Activated T-helper 1 cell treated with anti-CD3 and anti-CD28 coated beads, Interleukin-12 subunit alpha, Interleukin-12 subunit beta, Interleukin-2, Interleukin-4 antibody, amounts not matched to agents 30 ng/mL and 10 ng/mL and 1 ng/mL, durations not matched to agents 14 hours and 24 hours and 36 hours (primary cell): Measurements from ENCODE around the gene SIL1. TPM values are rescaled to one million over a fixed set of nuclear protein-coding genes. Genes with fewer than 3 reads are reported as not detected.

ENCODE experiments used
- DNase-seq: peaks from one replicate; pipeline ENCODE4 v3.0.0; 2021; ENCODE audit warnings: low spot score
- H3K27ac Mint-ChIP-seq: one replicate; pipeline ENCODE4 v1.8.0; 2021; ENCODE audit warnings: mild to moderate bottlenecking, mixed read lengths
- H3K27me3 Mint-ChIP-seq: one replicate; pipeline ENCODE4 v1.8.0; 2022; ENCODE audit warnings: mild to moderate bottlenecking, moderate library complexity, mixed read lengths; ENCODE audit not compliant: insufficient read depth
- H3K36me3 Mint-ChIP-seq: one replicate; pipeline ENCODE4 v1.8.0; 2021; ENCODE audit warnings: low read depth, mixed read lengths
- H3K4me1 Mint-ChIP-seq: one replicate; pipeline ENCODE4 v1.8.0; 2021; ENCODE audit warnings: low read depth, mixed read lengths
- H3K4me3 Mint-ChIP-seq: one replicate; pipeline ENCODE4 v1.8.0; 2021; ENCODE audit warnings: mild to moderate bottlenecking, moderate library complexity, mixed read lengths
- H3K9me3 Mint-ChIP-seq: one replicate; pipeline ENCODE4 v1.8.0; 2021; ENCODE audit warnings: mixed read lengths
- intact Hi-C: fragments of 100-400 bp; cut with micrococcal nuclease; formaldehyde crosslinking; loops from one replicate; pipeline ENCODE4 v1.15.1; 2024
- total RNA-seq: library from RNA; stranded (reverse); gene quantifications from 2 replicates; pipeline ENCODE4 v1.2.3, GENCODE V29; 2022

The SIL1 gene
- total RNA-seq, 1 donor from 2014 or later = 28.6 TPM

DNA sequence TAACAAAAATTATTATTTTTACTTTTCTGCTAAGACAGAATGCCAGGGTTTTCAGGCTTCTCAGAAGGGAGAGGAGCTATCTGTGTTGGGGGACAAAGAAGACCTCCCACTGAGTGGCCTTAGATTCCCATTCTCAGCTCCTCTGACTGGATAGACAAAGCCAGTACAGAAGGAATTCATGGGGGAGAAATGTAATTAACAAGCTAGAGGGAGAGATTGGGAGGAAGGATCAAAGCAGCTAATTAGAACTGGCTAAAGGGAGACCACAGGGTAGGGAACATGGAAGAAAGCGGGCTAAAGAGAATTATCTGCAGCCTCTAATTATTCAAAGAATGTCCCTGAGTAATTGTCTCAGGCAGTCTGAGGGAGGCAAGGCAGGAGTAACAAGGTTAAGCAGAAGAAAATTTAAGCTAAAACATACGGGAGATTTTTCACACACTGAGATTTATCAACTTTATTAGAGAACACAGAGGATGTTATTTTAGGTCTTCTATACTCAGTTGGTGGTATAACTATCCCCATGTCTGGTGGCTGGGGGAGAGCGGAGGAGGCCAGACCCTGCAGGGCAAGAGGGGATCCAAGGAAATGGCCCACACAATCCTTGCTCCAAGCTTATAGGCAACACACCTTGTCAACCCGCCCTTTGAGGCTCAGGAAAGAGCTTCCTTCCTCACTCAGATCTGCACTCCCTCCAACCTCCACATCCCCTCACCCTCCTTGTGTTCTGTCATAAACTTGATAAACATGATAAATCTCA, 235.4 kb downstream of the SIL1 start:
- Mint-ChIP-seq H3K27ac (no peak overlapping the region), H3K36me3 (no peaks in the 10 kb centered on the region), H3K27me3 (no peaks in the 10 kb centered on the region), H3K4me1 (no peaks in the 10 kb centered on the region), H3K4me3 (no peak overlapping the region), H3K9me3 (no peaks in the 10 kb centered on the region)
- no peak for DNase-seq
- intact Hi-C loops = no loop called here

DNA sequence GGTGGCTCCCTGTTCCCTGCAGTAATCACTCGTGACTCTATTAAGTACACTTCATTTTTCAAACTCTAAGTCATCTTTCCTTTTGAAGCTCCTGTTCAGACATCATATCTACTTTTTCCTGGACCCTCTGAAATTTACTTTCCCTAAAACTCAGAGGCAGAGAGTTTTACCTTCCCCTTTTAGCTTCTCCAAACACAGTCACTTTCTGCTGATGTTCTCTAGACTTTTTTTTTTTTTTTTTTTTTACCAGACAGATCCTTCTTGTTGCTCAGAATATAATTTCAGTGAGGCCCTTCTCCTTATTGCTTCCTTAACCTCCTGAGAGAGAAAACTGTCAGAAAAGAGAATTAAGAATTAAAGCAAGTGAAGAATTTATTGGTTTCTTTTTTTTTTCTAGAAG, 236.4 kb downstream of the SIL1 start:
- H3K27me3 Mint-ChIP-seq = no peaks in the 10 kb centered on the region
- H3K4me3 Mint-ChIP-seq = no peak overlapping the region
- no peaks in the 10 kb centered on the region for H3K4me1 Mint-ChIP-seq
- H3K27ac Mint-ChIP-seq = no peak overlapping the region
- H3K36me3 Mint-ChIP-seq = no peaks in the 10 kb centered on the region
- intact Hi-C loops = no loop called here
- no peaks in the 10 kb centered on the region for H3K9me3 Mint-ChIP-seq
- DNase-seq = no peak

DNA sequence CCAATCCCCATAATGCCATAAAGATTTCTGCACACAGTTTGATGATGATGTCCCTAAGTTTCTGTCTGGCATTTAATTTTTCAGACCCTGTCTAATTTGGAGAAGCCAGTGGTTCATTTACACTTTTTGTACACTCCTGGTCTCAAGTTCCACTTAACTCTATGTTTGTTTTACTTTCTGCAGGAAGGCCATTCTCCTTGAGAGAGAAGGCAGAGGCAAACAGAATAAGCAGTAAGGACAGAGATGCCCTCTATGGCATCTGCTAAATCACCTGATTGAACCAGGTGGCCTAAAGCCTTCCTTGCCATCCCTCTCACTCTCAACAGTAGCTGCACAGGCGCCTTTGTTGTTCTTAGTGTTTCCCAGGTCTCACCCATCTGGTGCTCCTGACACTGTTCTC, 236.9 kb downstream of the SIL1 start:
- DNase-seq = no peak
- Mint-ChIP-seq H3K9me3 (no peaks in the 10 kb centered on the region), H3K4me1 (no peaks in the 10 kb centered on the region), H3K27me3 (no peaks in the 10 kb centered on the region), H3K27ac (no peak overlapping the region), H3K4me3 (no peak overlapping the region), H3K36me3 (no peaks in the 10 kb centered on the region)
- intact Hi-C loops = no loop called here

DNA sequence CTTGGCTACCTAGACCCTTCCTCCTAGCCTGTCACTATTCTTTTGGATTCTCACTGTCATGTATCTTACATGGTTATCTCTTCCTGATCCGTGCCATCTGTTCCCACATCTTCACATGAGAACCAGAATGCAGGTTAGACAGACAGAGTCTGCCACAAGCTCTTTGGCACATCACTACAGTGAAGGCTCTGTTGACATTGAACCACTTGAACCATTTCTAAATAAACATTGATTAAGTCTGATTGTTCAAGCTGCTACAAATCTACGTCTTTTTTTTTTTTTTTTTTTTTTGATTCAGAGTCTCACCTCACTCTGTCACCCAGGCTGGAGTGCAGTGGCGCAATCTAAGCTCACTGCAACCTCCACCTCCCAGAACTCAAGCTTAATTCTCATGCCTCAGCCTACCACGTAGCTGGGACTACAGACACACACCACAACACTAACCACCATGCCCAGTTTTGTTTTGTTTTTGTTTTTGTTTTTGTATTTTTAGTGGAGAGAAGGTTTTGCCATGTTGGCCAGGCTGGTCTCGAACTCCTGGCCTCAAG, 237.9 kb downstream of the SIL1 start:
- DNase-seq = no peak
- intact Hi-C loops = no loop called here
- Mint-ChIP-seq H3K36me3 (no peaks in the 10 kb centered on the region), H3K4me3 (no peak overlapping the region), H3K4me1 (no peaks in the 10 kb centered on the region), H3K27me3 (no peaks in the 10 kb centered on the region), H3K9me3 (no peaks in the 10 kb centered on the region), H3K27ac (no peak overlapping the region)

DNA sequence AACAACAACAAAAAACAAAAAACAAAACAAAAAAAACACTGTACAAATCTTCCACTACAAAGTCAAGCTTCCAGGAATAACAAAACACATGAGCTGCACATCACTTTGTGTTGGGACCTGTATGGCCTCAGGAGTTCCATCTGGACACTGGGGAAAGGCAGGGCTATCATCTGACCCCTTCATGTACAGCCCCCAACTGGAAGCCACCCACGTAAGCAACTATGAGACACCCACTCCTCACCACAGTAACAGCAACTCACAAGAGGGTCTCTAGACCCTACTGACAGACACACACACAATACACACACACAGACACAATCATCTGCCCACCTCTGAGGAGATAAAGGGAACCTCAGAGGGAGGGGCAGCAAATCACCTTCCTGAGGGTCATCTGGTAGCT, 241.4 kb downstream of the SIL1 start:
- Mint-ChIP-seq H3K4me1 (peaks cover 12% of the 10 kb centered on the region), H3K36me3 (no peaks in the 10 kb centered on the region), H3K4me3 (no peak overlapping the region), H3K27ac (no peak overlapping the region), H3K27me3 (no peaks in the 10 kb centered on the region), H3K9me3 (no peaks in the 10 kb centered on the region)
- intact Hi-C loops = no loop called here
- no peak for DNase-seq

DNA sequence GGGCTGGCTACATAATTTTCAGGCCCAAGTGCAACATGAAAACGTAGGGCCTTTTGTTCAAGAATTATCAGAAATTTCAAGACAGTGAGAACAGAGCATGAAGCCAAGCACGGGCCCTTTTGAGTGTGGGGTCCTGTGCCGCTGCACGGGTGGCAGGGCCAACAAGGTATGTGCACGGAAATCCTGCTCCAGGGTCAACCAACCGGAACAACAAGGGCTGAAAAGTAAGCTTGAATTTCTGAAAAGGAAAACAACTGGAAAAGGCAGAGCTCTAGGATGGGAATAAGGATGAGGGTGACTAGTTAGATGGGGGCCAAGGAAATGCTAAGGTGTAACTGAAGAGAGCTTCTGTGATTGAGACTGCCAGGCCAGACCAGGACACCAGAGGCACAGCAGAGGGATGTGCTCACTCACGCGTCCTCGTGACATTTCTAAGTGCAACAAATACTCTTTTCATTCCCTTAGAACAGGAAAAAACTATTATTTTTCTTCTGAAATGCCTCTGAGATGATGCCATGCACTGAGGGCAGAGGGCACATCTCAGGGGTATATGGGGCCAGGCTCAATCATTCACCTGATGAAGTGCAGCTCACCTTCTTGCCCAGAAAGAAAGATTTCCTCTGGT, 242.4 kb downstream of the SIL1 start:
- Mint-ChIP-seq H3K4me3 (no peak overlapping the region), H3K9me3 (no peaks in the 10 kb centered on the region), H3K27ac (no peak overlapping the region), H3K27me3 (no peaks in the 10 kb centered on the region), H3K4me1 (peaks cover 12% of the 10 kb centered on the region), H3K36me3 (no peaks in the 10 kb centered on the region)
- no peak for DNase-seq
- intact Hi-C loops = no loop called here

DNA sequence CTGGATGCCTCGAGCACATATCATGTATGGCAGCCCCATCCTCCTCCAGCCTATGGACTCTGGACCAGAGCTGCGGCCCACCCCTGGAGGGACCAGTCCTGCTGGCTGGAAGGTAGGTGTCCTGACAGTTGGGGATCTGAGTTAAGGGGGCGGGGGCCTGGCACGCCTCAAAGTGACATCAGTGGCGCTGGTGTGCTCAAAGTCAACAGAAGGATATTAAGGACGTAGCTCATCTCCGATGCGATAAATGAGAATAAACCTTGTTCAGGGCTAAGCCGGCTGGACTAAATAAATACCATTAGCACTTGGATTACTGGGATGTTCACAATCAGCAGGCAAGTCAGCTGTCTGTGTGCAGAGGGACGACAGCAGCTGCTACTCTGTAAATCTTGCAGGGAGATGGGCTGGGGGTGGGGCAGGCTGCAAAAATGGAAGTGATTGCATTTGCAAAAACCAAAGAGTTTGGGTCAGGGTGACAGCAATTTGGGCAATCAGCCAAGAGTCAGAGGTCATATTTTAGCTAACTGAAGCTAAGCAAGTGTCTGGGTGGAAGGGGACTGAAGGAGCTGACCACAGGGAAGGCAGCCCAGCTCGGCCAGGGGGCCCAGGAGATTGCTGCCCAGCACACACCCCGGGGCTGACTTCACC, 243.0 kb downstream of the SIL1 start:
- Mint-ChIP-seq H3K4me3 (no peak overlapping the region), H3K27ac (no peak overlapping the region), H3K4me1 (peaks cover 12% of the 10 kb centered on the region), H3K9me3 (no peaks in the 10 kb centered on the region), H3K36me3 (no peaks in the 10 kb centered on the region), H3K27me3 (no peaks in the 10 kb centered on the region)
- DNase-seq = no peak
- intact Hi-C loops = no loop called here

DNA sequence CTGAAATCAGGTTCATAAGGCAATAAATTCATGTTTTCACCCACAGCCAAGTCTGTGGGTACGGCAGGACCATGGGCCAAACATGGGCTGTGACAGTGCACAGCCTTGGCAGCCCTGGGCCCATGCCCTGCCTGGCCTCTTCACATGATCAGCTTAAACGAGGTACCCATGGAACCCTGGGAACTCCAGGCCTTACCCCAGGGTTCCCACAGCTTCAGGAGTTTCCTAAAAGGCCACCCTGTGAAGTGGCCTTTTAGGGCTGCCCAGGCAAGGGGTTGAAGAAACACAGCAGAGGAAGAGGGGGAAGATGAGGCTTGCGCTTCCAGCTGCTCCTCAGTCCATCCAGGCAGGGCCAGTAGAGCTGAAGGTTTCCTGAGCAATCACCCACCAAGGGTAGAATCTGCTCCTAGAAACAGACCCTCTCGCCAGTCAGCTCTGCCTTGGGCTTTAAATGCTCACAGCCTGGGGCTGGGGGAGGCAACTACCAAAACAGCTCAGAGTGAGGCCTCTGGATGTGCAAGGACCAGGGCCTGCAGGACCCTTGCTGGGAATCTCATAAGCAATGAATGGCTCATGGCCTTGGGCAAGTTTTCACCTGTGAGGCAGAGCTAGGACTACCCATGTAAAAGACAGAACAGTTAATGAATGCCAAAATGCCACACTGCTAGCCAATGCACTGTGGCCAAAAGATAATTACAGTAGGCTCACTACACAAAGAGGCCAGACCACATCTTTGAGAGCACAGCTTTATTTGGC, 243.7 kb downstream of the SIL1 start:
- peaks cover 12% of the 10 kb centered on the region for H3K4me1 Mint-ChIP-seq
- no peak for DNase-seq
- H3K36me3 Mint-ChIP-seq = no peaks in the 10 kb centered on the region
- no peak overlapping the region for H3K27ac Mint-ChIP-seq
- H3K9me3 Mint-ChIP-seq = no peaks in the 10 kb centered on the region
- intact Hi-C loops = no loop called here
- H3K27me3 Mint-ChIP-seq = no peaks in the 10 kb centered on the region
- no peak overlapping the region for H3K4me3 Mint-ChIP-seq

DNA sequence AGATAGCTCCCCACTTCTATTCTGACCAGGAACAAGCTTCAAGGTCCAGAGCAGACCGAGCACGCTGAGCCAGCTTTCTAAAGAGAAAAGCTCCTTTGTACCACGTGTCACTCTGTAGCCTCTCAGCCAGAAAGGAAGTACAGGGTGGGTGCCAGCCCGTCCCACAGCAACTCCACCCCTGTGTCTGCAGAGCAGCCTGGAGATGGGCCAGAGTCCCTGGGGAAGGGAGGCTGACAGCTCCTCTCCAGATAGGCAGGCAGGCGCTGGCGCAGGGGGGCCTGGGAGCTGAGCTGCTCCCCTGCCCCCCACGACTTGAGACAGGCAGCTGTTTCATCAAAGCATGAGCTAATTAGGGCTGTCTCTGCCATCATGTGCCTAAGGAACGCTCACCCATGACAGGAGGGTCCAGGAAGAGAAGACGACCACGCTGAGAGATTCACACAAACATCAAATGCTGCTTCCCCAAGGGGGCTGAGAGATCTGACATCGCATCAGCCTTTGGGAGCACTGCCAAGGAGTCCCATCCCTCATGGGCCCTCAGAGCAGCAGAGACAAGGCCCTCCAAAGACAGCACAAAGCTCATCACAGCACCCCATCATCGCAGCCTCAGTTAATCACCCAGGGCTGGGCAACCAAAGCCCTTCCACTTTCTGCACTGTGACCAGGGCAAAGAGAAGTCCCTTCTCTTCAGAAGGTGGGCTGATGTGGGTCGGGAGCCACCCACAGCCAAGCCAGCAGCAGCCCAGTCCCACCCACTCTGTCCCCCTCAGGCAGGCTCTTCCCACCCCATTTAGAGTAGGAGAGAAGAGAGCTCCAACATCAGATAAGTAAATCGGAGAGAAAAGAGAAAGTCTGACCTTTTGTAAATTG, 244.5 kb downstream of the SIL1 start:
- H3K4me1 Mint-ChIP-seq = peaks cover 12% of the 10 kb centered on the region
- intact Hi-C loops = no loop called here
- no peaks in the 10 kb centered on the region for H3K27me3 Mint-ChIP-seq
- DNase-seq = no peak
- H3K4me3 Mint-ChIP-seq = no peak overlapping the region
- no peak overlapping the region for H3K27ac Mint-ChIP-seq
- H3K36me3 Mint-ChIP-seq = no peaks in the 10 kb centered on the region
- H3K9me3 Mint-ChIP-seq = no peaks in the 10 kb centered on the region

DNA sequence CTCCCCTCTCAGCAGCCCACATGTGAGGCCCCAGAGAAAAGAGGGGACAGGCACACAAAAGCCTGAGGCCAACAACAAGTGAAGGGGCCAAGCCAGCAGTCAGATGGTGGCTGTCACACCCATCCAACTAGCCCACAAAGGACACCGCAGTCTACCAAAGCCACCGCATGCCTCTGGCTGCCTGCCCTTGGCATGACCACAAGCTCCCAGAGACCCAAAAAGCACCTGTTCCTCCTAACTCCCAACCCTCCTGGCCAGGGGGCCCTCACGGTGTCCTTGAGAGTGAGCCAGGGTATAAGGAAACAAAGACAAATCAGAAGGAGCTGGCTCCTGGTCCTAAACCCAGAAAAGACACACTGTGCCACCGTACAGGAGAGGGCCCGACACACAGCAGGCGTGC, 245.2 kb downstream of the SIL1 start:
- Mint-ChIP-seq H3K4me1 (peaks cover 12% of the 10 kb centered on the region), H3K36me3 (no peaks in the 10 kb centered on the region), H3K9me3 (no peaks in the 10 kb centered on the region), H3K27ac (no peak overlapping the region), H3K27me3 (no peaks in the 10 kb centered on the region), H3K4me3 (no peak overlapping the region)
- DNase-seq = no peak
- intact Hi-C loops = no loop called here

DNA sequence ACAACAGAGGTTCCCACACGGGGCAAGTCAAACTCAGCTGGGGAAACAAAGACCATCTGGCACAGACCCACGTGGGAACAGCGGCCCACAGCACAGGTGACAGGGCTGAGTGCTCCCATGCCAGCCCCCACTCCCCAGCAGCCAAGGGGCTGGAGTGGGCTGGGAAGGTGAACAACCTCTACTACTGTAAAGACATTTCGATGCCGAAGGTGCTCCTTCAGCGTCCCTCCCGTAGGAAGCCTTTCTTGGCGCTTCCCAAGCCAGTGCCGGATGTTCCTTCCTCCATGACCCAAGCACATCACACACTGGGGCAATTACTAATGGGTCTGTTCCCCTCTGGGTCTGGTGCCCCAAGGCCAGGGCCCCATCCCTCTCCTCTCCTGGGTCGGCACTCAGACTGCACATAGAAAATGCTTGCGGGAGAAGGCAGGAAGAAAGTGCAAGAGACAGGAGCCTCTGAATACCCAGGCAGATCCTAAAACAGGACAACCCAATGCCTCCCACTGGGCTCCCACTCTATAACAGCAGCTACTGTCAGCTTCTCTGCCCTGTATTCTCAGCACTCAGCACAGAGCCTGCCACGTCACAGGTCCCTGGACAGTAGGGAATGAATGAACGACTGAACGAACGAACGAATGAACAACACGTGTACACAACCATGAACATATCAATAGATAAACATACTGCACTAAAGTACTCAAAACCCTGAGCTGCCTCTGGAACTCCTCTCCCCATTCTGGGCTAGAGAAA, 246.0 kb downstream of the SIL1 start:
- Mint-ChIP-seq H3K27ac (no peak overlapping the region), H3K4me3 (no peak overlapping the region), H3K36me3 (no peaks in the 10 kb centered on the region), H3K4me1 (peaks cover 12% of the 10 kb centered on the region), H3K27me3 (no peaks in the 10 kb centered on the region), H3K9me3 (no peaks in the 10 kb centered on the region)
- intact Hi-C loops = no loop called here
- DNase-seq = no peak
